OCI-LY1 (cell line): ENCODE results near the gene SLC7A8.

ENCODE experiments used
- EZH2 ChIP-seq: fragments of 200-600 bp; sonication (generic), shearing (Covaris generic); IDR thresholded peaks from 2 replicates; pipeline ENCODE4 v1.8.0; 2017; ENCODE audit warnings: borderline replicate concordance, mixed run types, mild to moderate bottlenecking, antibody characterized with exemption, low read length, moderate library complexity, mixed read lengths
- TF ChIP-seq, protein P1 (sequence below): fragments of 200-600 bp; sonication (generic), shearing (Covaris generic); IDR thresholded peaks from 2 replicates; pipeline ENCODE4 v1.5.1; 2017; ENCODE audit warnings: mild to moderate bottlenecking, antibody characterized with exemption, low read length, moderate library complexity, mixed read lengths

DNA sequence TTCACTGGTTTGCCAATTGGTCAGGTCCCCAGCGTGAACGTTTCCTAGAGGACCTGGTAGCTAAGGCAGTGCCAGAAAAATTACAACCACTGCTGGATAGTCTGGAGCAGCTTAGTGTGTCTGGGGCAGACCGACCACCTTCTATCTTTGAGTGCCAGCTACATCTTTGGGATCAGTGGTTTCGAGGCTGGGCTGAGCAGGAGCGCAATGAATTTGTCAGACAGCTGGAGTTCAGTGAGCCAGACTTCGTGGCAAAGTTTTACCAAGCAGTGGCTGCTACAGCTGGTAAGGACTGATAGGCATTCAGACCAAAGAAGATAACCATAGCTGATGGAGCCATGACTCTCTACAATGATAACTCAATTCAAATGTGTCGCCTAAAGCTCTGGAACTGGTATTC is 85.7 kb downstream of the SLC7A8 start:
- TF ChIP-seq, protein P1, sequence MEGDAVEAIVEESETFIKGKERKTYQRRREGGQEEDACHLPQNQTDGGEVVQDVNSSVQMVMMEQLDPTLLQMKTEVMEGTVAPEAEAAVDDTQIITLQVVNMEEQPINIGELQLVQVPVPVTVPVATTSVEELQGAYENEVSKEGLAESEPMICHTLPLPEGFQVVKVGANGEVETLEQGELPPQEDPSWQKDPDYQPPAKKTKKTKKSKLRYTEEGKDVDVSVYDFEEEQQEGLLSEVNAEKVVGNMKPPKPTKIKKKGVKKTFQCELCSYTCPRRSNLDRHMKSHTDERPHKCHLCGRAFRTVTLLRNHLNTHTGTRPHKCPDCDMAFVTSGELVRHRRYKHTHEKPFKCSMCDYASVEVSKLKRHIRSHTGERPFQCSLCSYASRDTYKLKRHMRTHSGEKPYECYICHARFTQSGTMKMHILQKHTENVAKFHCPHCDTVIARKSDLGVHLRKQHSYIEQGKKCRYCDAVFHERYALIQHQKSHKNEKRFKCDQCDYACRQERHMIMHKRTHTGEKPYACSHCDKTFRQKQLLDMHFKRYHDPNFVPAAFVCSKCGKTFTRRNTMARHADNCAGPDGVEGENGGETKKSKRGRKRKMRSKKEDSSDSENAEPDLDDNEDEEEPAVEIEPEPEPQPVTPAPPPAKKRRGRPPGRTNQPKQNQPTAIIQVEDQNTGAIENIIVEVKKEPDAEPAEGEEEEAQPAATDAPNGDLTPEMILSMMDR: no peak
- no peak for TF ChIP-seq EZH2
